H1 (cell line): ENCODE data around the gene KCNB1.

ENCODE experiments used
- ASH2L ChIP-seq: fragments of 200-600, 300-600 bp; sonication (generic); IDR thresholded peaks from one replicate; pipeline ENCODE4 v1.7.1; 2017; ENCODE audit warnings: low read length
- EZH2 ChIP-seq: fragments of 200-600 bp; sonication (generic); IDR thresholded peaks from 2 replicates; pipeline ENCODE4 v1.7.1; 2012; ENCODE audit warnings: low read depth, mild to moderate bottlenecking, moderate library complexity, low read length, inconsistent platforms; ENCODE audit not compliant: severe bottlenecking
- POLR2AphosphoS5 ChIP-seq: IDR thresholded peaks from 2 replicates; pipeline ENCODE4 v1.6.1; 2011; ENCODE audit warnings: low read depth, low read length
- SP4 ChIP-seq: IDR thresholded peaks from 2 replicates; pipeline ENCODE4 v1.6.1; 2012; ENCODE audit warnings: low read length, inconsistent platforms
- SRF ChIP-seq: IDR thresholded peaks from 2 replicates; pipeline ENCODE4 v1.6.1; 2011; ENCODE audit warnings: mild to moderate bottlenecking, low read depth, low read length, moderate library complexity
- TBP ChIP-seq: IDR thresholded peaks from 2 replicates; pipeline ENCODE4 v1.6.1; 2011; ENCODE audit warnings: low read depth, low read length, improper control_type of control experiment
- TCF12 ChIP-seq: IDR thresholded peaks from 2 replicates; pipeline ENCODE4 v1.6.1; 2011; ENCODE audit warnings: low read depth, mild to moderate bottlenecking, low read length
- YY1 ChIP-seq: IDR thresholded peaks from 2 replicates; pipeline ENCODE4 v1.6.1; 2011; ENCODE audit warnings: low read depth, mild to moderate bottlenecking, low read length
- TF ChIP-seq, protein P1 (sequence below), 3 experiments: IDR thresholded peaks; 1 replicate in 2 of 3; 2 replicates in 1 of 3; pipeline versions ENCODE4 v1.5.1 to v1.6.1; 2011; ENCODE audit warnings: low read length in 3 of 3, mild to moderate bottlenecking in 3 of 3, inconsistent platforms in 2 of 3, low read depth in 1 of 3, moderate library complexity in 1 of 3; ENCODE audit not compliant: insufficient read depth in 1 of 3; ENCODE audit errors: control extremely low read depth in 1 of 3
- TF ChIP-seq, protein P2 (sequence below): IDR thresholded peaks from 2 replicates; pipeline ENCODE4 v1.6.1; 2011; ENCODE audit warnings: low read depth, mild to moderate bottlenecking, low read length; ENCODE audit not compliant: insufficient read depth
- TF ChIP-seq, protein P3 (sequence below): IDR thresholded peaks from 2 replicates; pipeline ENCODE4 v1.6.1; 2011; ENCODE audit warnings: low read length, improper control_type of control experiment

DNA sequence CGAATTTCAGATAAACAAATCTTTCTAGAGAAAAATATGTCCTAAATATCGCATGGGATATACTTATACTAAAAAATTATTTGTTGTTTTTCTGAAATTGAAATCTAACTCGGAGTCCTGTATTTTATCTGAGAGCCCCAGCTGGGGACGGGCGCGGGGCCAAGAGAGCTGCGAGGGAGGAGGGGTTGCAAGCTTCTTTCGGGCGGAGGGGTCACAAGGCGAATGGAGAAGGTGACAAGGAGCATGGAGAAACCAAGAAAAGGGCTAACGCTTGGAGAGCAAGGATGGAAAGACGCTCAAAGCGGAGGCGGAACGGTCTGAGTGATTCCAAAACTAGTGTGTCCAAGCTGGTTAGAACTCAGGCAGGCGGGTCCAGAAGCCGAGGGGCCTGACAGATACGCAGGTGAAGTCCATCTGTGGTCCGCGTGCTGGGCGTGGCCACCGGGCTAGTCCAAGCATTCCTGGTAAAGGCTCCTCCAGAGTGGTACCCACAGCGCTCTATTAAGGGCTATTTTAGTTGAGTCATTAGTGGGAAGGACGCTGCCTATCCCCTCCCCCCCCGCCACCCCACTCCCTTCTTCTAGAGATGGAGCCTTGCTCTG lies 163.2 kb downstream of the KCNB1 start:
- TF ChIP-seq TCF12 (no peak), YY1 (no peak), ASH2L (no peak), SP4 (no peak), TBP (no peak), SRF (no peak), EZH2 (no peak), POLR2AphosphoS5 (no peak)
- TF ChIP-seq, protein P1, sequence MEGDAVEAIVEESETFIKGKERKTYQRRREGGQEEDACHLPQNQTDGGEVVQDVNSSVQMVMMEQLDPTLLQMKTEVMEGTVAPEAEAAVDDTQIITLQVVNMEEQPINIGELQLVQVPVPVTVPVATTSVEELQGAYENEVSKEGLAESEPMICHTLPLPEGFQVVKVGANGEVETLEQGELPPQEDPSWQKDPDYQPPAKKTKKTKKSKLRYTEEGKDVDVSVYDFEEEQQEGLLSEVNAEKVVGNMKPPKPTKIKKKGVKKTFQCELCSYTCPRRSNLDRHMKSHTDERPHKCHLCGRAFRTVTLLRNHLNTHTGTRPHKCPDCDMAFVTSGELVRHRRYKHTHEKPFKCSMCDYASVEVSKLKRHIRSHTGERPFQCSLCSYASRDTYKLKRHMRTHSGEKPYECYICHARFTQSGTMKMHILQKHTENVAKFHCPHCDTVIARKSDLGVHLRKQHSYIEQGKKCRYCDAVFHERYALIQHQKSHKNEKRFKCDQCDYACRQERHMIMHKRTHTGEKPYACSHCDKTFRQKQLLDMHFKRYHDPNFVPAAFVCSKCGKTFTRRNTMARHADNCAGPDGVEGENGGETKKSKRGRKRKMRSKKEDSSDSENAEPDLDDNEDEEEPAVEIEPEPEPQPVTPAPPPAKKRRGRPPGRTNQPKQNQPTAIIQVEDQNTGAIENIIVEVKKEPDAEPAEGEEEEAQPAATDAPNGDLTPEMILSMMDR (IDR thresholded peaks at IDR 0.05; ENCODE audit: control extremely low read depth in 1 of 3, insufficient read depth in 1 of 3, low read depth in 1 of 3, low read length in 3 of 3): no peak
- TF ChIP-seq, protein P2, sequence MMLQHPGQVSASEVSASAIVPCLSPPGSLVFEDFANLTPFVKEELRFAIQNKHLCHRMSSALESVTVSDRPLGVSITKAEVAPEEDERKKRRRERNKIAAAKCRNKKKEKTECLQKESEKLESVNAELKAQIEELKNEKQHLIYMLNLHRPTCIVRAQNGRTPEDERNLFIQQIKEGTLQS: no peak
- TF ChIP-seq, protein P3, sequence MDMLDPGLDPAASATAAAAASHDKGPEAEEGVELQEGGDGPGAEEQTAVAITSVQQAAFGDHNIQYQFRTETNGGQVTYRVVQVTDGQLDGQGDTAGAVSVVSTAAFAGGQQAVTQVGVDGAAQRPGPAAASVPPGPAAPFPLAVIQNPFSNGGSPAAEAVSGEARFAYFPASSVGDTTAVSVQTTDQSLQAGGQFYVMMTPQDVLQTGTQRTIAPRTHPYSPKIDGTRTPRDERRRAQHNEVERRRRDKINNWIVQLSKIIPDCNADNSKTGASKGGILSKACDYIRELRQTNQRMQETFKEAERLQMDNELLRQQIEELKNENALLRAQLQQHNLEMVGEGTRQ: no peak
